CD4-positive, alpha-beta memory T cell (primary cell): ENCODE measurements around the gene MAML2. TPM values are rescaled to one million over a fixed set of nuclear protein-coding genes. Genes with fewer than 3 reads are reported as not detected.
A peak's percentile ranks its signal among the peaks of the same experiment; 100 is the strongest.

Experiments used
- CTCF ChIA-PET: fragments of 350-600 bp; sonication (Branson Sonifier 250); formaldehyde crosslinking; loops from one replicate; lab custom pipeline; 2021; ENCODE audit warnings: inconsistent platforms; ENCODE audit not compliant: partially characterized antibody; lab: Charles Lee
- POLR2A ChIA-PET: fragments of 350-600 bp; sonication (Branson Sonifier 250); formaldehyde crosslinking; loops from one replicate; lab custom pipeline; 2021; ENCODE audit not compliant: partially characterized antibody; lab: Charles Lee
- DNase-seq, 5 donors: peaks; one replicate each; pipeline versions ENCODE4 v3.0.0 to v3.0.0-alpha.2; 2020 to 2022; ENCODE audit warnings: mixed read lengths in 1 of 5
- H3K27ac ChIP-seq: one replicate; pipeline ENCODE4 v1.7.0; 2013; ENCODE audit warnings: low read depth, low read length
- H3K27me3 ChIP-seq: 2 replicates; pipeline ENCODE4 v1.7.0; 2013; ENCODE audit warnings: mild to moderate bottlenecking, low read length, moderate library complexity; ENCODE audit not compliant: insufficient read depth
- H3K36me3 ChIP-seq: 2 replicates; pipeline ENCODE4 v1.7.0; 2013; ENCODE audit warnings: mild to moderate bottlenecking, low read length, moderate library complexity; ENCODE audit not compliant: insufficient read depth
- H3K4me1 ChIP-seq: 2 replicates; pipeline ENCODE4 v1.7.0; 2013; ENCODE audit warnings: mild to moderate bottlenecking, low read length, moderate library complexity; ENCODE audit not compliant: insufficient read depth
- H3K4me3 ChIP-seq, 2 donors: one replicate each; pipeline ENCODE4 v1.7.0; 2013; ENCODE audit warnings: low read length in 2 of 2, mild to moderate bottlenecking in 1 of 2
- H3K9me3 ChIP-seq, 2 donors: one replicate each; pipeline ENCODE4 v1.7.0; 2013; ENCODE audit warnings: low read length in 2 of 2, control low read depth in 1 of 2; ENCODE audit not compliant: control insufficient read depth in 1 of 2
- H3K27ac Mint-ChIP-seq, 7 donors: one replicate each; pipeline ENCODE4 v1.8.0; 2020 to 2021; ENCODE audit warnings: mixed read lengths in 7 of 7, mild to moderate bottlenecking in 6 of 7, inconsistent platforms in 3 of 7, moderate library complexity in 3 of 7
- H3K27me3 Mint-ChIP-seq, 2 donors: one replicate each; pipeline ENCODE4 v1.8.0; 2020 to 2021; ENCODE audit warnings: mixed read lengths in 2 of 2
- H3K36me3 Mint-ChIP-seq, 2 donors: one replicate each; pipeline ENCODE4 v1.8.0; 2020 to 2021; ENCODE audit warnings: mixed read lengths in 2 of 2, inconsistent platforms in 1 of 2, mild to moderate bottlenecking in 1 of 2
- H3K4me1 Mint-ChIP-seq, 4 donors: one replicate each; pipeline ENCODE4 v1.8.0; 2020 to 2021; ENCODE audit warnings: mixed read lengths in 4 of 4, mild to moderate bottlenecking in 1 of 4
- H3K4me3 Mint-ChIP-seq, 8 donors: one replicate each; pipeline ENCODE4 v1.8.0; 2020 to 2021; ENCODE audit warnings: mixed read lengths in 8 of 8, mild to moderate bottlenecking in 7 of 8, moderate library complexity in 6 of 8, inconsistent platforms in 3 of 8
- H3K9me3 Mint-ChIP-seq, 8 donors: one replicate each; pipeline ENCODE4 v1.8.0; 2020 to 2021; ENCODE audit warnings: mixed read lengths in 8 of 8, mild to moderate bottlenecking in 5 of 8, inconsistent platforms in 3 of 8, moderate library complexity in 1 of 8
- intact Hi-C: fragments of 100-400 bp; cut with micrococcal nuclease; formaldehyde crosslinking; loops from one replicate; pipeline ENCODE4 v1.15.1; 2023
- polyA plus RNA-seq, 2 donors: library from polyadenylated mRNA; unstranded; fragments of 300-500 nt; fragmentation: Illumina TruSeq; gene quantifications; one replicate each; pipeline ENCODE4 v1.2.3, GENCODE V29; 2021
- total RNA-seq, 2 experiments: library from RNA; stranded (reverse); gene quantifications; one replicate each; pipeline ENCODE4 v1.2.3, GENCODE V29; 2021

The MAML2 gene
- total and polyA plus RNA-seq, 4 experiments from 2014 or later: 1.6 to 38.3 (median 25.5) TPM

- DNase-seq: no peak
- H3K4me1 Mint-ChIP-seq: peaks cover 21 to 43% (median 30%) of the 10 kb centered on the region in 4 donors
- no peak overlapping the region for H3K4me3 Mint-ChIP-seq
- Histone ChIP-seq H3K27ac (no peak overlapping the region), H3K27me3 (no peaks in the 10 kb centered on the region), H3K4me3 (no peak overlapping the region), H3K36me3 (no peaks in the 10 kb centered on the region), H3K9me3 (no peaks in the 10 kb centered on the region), H3K4me1 (no peaks in the 10 kb centered on the region)
- H3K27me3 Mint-ChIP-seq: no peaks in the 10 kb centered on the region
- ChIA-PET POLR2A (no interaction called here), CTCF (no interaction called here)
- H3K27ac Mint-ChIP-seq: peak overlapping the region in 2 of 7 donors; percentile 7 to 77
- intact Hi-C loops: no loop called here
- peaks cover 9 to 12% of the 10 kb centered on the region in 2 donors for H3K36me3 Mint-ChIP-seq
- peaks cover 0 to 2% (median 0%) of the 10 kb centered on the region in 8 donors for H3K9me3 Mint-ChIP-seq
Observed at GRCh38 chr11:96028746-96029145, 314.2 kb downstream of the MAML2 start.

DNA sequence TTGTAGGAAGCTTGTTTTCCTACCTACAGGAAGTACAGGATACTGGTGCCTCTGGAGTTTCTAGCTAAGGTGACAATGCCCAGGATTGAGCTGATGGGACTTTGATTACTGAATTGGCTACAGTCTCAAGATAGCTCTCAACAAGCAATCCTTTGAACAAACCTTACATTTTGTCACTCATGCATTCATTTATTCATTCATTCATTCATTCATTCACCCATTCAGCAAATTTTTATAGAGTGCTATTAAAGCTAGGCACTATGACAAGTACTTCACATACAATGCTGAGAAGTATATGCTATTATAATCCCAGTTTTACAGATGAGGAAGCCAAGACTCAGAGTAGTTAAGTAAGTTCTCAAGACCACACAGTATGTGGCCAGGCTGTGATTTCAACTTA, 316.0 kb downstream of the MAML2 start:
- Mint-ChIP-seq H3K4me3 (no peak overlapping the region), H3K36me3 (peaks cover 0 to 3% of the 10 kb centered on the region in 2 donors), H3K27me3 (no peaks in the 10 kb centered on the region), H3K27ac (peak overlapping the region in 3 of 7 donors; percentile 3 to 82 (median 31)), H3K4me1 (peaks cover 26 to 50% (median 34%) of the 10 kb centered on the region in 4 donors), H3K9me3 (peaks cover 0 to 2% (median 0%) of the 10 kb centered on the region in 8 donors)
- intact Hi-C loops: no loop called here
- ChIA-PET CTCF (no interaction called here), POLR2A (interaction anchor here (1.0 kb wide), 1 partner anchor 13 kb away, joined by 3 read pairs; no protein-coding TSS in a partner anchor)
- Histone ChIP-seq H3K4me3 (no peak overlapping the region), H3K4me1 (no peaks in the 10 kb centered on the region), H3K27me3 (no peaks in the 10 kb centered on the region), H3K9me3 (no peaks in the 10 kb centered on the region), H3K27ac (no peak overlapping the region), H3K36me3 (no peaks in the 10 kb centered on the region)
- no peak for DNase-seq

DNA sequence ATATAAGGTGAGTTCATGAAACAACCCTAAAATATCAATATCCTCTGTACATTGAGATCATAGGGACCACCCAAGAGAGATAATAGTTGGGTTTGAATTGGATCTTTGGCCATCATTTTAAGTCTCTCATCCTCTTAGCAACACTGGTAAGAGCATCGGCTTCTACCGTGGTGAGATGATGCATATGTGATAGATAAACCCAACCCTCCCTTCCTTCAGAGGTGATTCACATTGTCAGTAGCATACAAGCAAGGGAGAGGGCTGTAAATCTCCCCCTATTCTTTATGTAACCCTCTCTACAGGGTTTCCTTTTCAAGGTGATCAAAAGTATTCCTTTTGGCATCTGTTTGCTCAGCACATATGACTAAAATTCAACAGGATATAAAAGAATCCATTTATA, 316.7 kb downstream of the MAML2 start:
- intact Hi-C loops: no loop called here
- H3K27me3 Mint-ChIP-seq: no peaks in the 10 kb centered on the region
- DNase-seq: no peak
- Histone ChIP-seq H3K27me3 (no peaks in the 10 kb centered on the region), H3K4me3 (no peak overlapping the region), H3K4me1 (no peaks in the 10 kb centered on the region), H3K27ac (no peak overlapping the region), H3K36me3 (no peaks in the 10 kb centered on the region), H3K9me3 (no peaks in the 10 kb centered on the region)
- H3K27ac Mint-ChIP-seq: peak overlapping the region in 1 of 7 donors; percentile 43
- ChIA-PET CTCF (no interaction called here), POLR2A (interaction anchor here (1.0 to 1.3 kb wide), 3 partner anchors 10 to 12 kb away, joined by 3 read pairs; no protein-coding TSS in a partner anchor)
- no peak overlapping the region for H3K4me3 Mint-ChIP-seq
- peaks cover 0 to 3% of the 10 kb centered on the region in 2 donors for H3K36me3 Mint-ChIP-seq
- peaks cover 0 to 2% (median 0%) of the 10 kb centered on the region in 8 donors for H3K9me3 Mint-ChIP-seq
- H3K4me1 Mint-ChIP-seq: peaks cover 26 to 51% (median 34%) of the 10 kb centered on the region in 4 donors

DNA sequence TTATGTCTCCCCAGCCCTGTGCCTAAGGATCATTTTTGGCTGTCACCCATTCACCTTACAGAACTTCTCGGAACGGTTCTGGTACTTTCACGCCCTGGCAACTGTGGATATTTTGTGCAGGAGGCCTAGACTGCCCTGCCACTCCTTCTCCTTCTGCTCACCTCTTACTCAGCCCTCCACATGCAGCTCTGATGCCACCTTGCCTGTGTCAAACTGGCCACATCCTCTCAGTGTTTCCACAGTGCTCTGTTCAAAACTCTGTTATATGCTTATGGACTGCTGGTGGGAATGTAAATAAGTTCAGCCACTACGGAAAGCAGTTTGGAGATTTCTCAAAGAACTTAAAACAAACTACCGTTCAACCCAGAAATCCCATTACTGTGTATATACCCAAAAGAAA, 318.3 kb downstream of the MAML2 start:
- Histone ChIP-seq H3K9me3 (no peaks in the 10 kb centered on the region), H3K27me3 (no peaks in the 10 kb centered on the region), H3K4me1 (no peaks in the 10 kb centered on the region), H3K27ac (no peak overlapping the region), H3K4me3 (no peak overlapping the region), H3K36me3 (no peaks in the 10 kb centered on the region)
- CTCF ChIA-PET: interaction anchor here (1.4 kb wide), 2 partner anchors 13 to 369 kb away, joined by 3 to 4 read pairs; no protein-coding TSS in a partner anchor
- Mint-ChIP-seq H3K9me3 (peaks cover 0 to 2% (median 0%) of the 10 kb centered on the region in 8 donors), H3K4me1 (peaks cover 35 to 61% (median 44%) of the 10 kb centered on the region in 4 donors), H3K36me3 (peaks cover 0 to 3% of the 10 kb centered on the region in 2 donors), H3K27me3 (no peaks in the 10 kb centered on the region), H3K27ac (peak overlapping the region in 3 of 7 donors; percentile 10 to 44 (median 15)), H3K4me3 (no peak overlapping the region)
- intact Hi-C loops: no loop called here
- POLR2A ChIA-PET: interaction anchor here (0.6 kb wide), 1 partner anchor 52 kb away, joined by 3 read pairs; no protein-coding TSS in a partner anchor
- no peak for DNase-seq

DNA sequence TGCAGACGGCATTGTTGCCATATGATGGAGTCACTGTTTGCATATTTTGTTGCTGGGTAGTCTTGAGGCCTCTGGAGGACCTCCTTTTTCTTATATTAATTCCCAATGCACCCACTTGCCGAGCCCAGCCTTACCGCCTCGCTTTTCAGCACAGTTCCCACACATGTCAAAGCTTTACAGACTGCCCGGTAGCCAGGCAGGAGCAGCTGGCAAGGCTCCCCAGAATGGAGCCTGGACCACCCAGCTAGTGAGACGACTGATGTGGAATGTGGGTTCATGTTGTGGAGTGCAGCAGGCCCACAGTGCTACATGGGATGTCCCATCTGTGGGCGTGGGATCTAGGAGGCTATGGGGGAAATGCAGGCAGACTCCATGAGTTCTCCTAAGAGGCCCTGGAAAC, 319.7 kb downstream of the MAML2 start:
- H3K4me3 ChIP-seq: no peak overlapping the region
- Mint-ChIP-seq H3K27ac (peak overlapping the region in 6 of 7 donors; percentile 24 to 91 (median 31)), H3K9me3 (peaks cover 0 to 2% (median 0%) of the 10 kb centered on the region in 8 donors), H3K27me3 (no peaks in the 10 kb centered on the region), H3K4me3 (no peak overlapping the region), H3K36me3 (peaks cover 0 to 3% of the 10 kb centered on the region in 2 donors), H3K4me1 (peaks cover 34 to 61% (median 43%) of the 10 kb centered on the region in 4 donors)
- ChIA-PET CTCF (interaction anchor here (0.6 kb wide), 1 partner anchor 444 kb away, joined by 3 read pairs; no protein-coding TSS in a partner anchor), POLR2A (interaction anchor here (0.7 to 1.0 kb wide), 2 partner anchors 8 to 12 kb away, joined by 3 read pairs; no protein-coding TSS in a partner anchor)
- no peak overlapping the region for H3K27ac ChIP-seq
- H3K9me3 ChIP-seq: no peaks in the 10 kb centered on the region
- no peak for DNase-seq
- no peaks in the 10 kb centered on the region for H3K36me3 ChIP-seq
- H3K4me1 ChIP-seq: no peaks in the 10 kb centered on the region
- intact Hi-C loops: no loop called here
- no peaks in the 10 kb centered on the region for H3K27me3 ChIP-seq

DNA sequence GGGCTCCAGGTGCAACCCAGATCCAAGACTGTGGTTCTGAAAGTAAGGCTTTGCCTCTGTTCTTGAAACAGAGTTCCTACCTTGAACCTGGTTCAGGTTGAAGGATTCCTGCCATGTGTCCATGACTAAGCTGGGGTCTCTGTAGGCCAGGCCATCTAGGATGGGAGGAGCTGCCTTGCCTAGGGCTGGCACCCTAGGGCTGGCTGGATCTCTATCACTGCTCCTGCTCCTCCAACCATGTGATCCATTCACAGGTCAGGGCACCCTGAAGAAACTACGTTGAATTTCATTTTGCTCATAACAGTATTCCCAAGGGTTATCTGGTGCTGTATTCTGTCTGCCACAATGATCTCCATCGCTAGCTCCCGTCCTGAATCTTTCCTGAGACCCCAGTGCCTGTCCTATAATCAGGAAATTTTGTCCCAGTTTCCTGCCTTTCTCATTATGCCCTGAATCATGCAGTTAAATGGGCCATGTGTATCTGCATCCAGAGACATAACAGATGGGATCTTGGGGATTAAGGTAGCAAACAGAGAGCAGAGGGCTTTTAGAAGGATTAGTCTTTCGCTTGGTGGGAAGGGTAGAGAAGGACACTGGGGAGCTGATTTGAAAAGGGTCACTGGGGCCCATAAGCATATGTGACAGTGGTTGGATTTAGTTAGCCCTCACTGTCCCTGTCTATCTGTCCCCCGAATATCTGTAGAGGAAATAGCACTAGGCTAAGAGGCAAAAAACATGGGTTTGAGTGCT, 320.9 kb downstream of the MAML2 start:
- Mint-ChIP-seq H3K27ac (peak overlapping the region in 6 of 7 donors; percentile 14 to 85 (median 46)), H3K4me1 (peaks cover 28 to 50% (median 37%) of the 10 kb centered on the region in 4 donors)

More for the DNA sequence above, 320.9 kb downstream of the MAML2 start:
- Mint-ChIP-seq H3K4me3 (no peak overlapping the region), H3K9me3 (peaks cover 0 to 2% (median 0%) of the 10 kb centered on the region in 8 donors), H3K36me3 (no peaks in the 10 kb centered on the region), H3K27me3 (no peaks in the 10 kb centered on the region)
- no peak overlapping the region for H3K4me3 ChIP-seq
- H3K27me3 ChIP-seq: no peaks in the 10 kb centered on the region
- peaks cover 1% of the 10 kb centered on the region for H3K4me1 ChIP-seq
- no peak overlapping the region for H3K27ac ChIP-seq
- DNase-seq: no peak
- ChIA-PET POLR2A (no interaction called here), CTCF (no interaction called here)
- intact Hi-C loops: no loop called here
- no peaks in the 10 kb centered on the region for H3K9me3 ChIP-seq
- H3K36me3 ChIP-seq: no peaks in the 10 kb centered on the region
